GM23338 (cell line): ENCODE data around the gene PNPLA7.

Source experiments
- CTCF ChIP-seq, 2 experiments: fragments of 200-600 bp in 1 of 2; sonication (generic) in 1 of 2; conservative IDR thresholded peaks; 2 replicates each; pipeline versions ENCODE4 v1.5.1 to v1.6.1; 2016 to 2017; ENCODE audit warnings: antibody characterized with exemption in 2 of 2, low read depth in 2 of 2, mild to moderate bottlenecking in 2 of 2, moderate library complexity in 1 of 2
- EZH2 ChIP-seq: fragments of 200-600 bp; sonication (generic); IDR thresholded peaks from one replicate; pipeline ENCODE4 v1.8.0; 2017; ENCODE audit warnings: antibody characterized with exemption, mild to moderate bottlenecking, low read depth; ENCODE audit not compliant: unreplicated experiment
- NANOG ChIP-seq: IDR thresholded peaks from 2 replicates; pipeline ENCODE4 v1.6.1; 2016; ENCODE audit warnings: antibody characterized with exemption, borderline replicate concordance
- POLR2AphosphoS5 ChIP-seq: IDR thresholded peaks from 2 replicates; pipeline ENCODE4 v1.6.1; 2016; ENCODE audit warnings: antibody characterized with exemption, low read depth
- STAT1 ChIP-seq: IDR thresholded peaks from one replicate; pipeline ENCODE4 v1.6.1; 2016; ENCODE audit warnings: antibody characterized with exemption; ENCODE audit not compliant: unreplicated experiment
- ZNF462 ChIP-seq: fragments of 250-450 bp; sonication (Bioruptor Pico); IDR thresholded peaks from 2 replicates; pipeline ENCODE4 v1.5.0; 2020; ENCODE audit warnings: mild to moderate bottlenecking, moderate library complexity
- TF ChIP-seq, protein P1 (sequence below): IDR thresholded peaks from one replicate; pipeline ENCODE4 v1.6.1; 2018; ENCODE audit warnings: antibody characterized with exemption; ENCODE audit not compliant: unreplicated experiment

- no peak for TF ChIP-seq STAT1
- no peak for TF ChIP-seq POLR2AphosphoS5
- TF ChIP-seq CTCF (conservative IDR thresholded peaks at IDR 0.05; ENCODE audit: low read depth in 2 of 2), result no peak
- TF ChIP-seq NANOG, result no peak
- TF ChIP-seq ZNF462 (CRISPR knock-in tag), result no peak
- TF ChIP-seq, protein P1, sequence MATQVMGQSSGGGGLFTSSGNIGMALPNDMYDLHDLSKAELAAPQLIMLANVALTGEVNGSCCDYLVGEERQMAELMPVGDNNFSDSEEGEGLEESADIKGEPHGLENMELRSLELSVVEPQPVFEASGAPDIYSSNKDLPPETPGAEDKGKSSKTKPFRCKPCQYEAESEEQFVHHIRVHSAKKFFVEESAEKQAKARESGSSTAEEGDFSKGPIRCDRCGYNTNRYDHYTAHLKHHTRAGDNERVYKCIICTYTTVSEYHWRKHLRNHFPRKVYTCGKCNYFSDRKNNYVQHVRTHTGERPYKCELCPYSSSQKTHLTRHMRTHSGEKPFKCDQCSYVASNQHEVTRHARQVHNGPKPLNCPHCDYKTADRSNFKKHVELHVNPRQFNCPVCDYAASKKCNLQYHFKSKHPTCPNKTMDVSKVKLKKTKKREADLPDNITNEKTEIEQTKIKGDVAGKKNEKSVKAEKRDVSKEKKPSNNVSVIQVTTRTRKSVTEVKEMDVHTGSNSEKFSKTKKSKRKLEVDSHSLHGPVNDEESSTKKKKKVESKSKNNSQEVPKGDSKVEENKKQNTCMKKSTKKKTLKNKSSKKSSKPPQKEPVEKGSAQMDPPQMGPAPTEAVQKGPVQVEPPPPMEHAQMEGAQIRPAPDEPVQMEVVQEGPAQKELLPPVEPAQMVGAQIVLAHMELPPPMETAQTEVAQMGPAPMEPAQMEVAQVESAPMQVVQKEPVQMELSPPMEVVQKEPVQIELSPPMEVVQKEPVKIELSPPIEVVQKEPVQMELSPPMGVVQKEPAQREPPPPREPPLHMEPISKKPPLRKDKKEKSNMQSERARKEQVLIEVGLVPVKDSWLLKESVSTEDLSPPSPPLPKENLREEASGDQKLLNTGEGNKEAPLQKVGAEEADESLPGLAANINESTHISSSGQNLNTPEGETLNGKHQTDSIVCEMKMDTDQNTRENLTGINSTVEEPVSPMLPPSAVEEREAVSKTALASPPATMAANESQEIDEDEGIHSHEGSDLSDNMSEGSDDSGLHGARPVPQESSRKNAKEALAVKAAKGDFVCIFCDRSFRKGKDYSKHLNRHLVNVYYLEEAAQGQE, result no peak
- TF ChIP-seq EZH2, result no peak
Observed at GRCh38 chr9:137556069-137556838, 6.1 kb upstream of the PNPLA7 start.
